Measurements from ENCODE around the gene CDC42EP3.
A peak's percentile ranks its signal among the peaks of the same experiment; 100 is the strongest.

Gene CDC42EP3

GRCh38 chr2:37627710-37628109, 43.7 kb downstream of the CDC42EP3 start:
- H3K4me1 Mint-ChIP-seq (ENCODE audit: low read depth) = peaks cover 86% of the 10 kb centered on the region
- peaks cover 11% of the 10 kb centered on the region for H3K36me3 Mint-ChIP-seq
- H3K27ac Mint-ChIP-seq = peak overlapping the region; percentile 22
- no peak overlapping the region for H3K4me3 Mint-ChIP-seq
- no peaks in the 10 kb centered on the region for H3K27me3 Mint-ChIP-seq
- no peaks in the 10 kb centered on the region for H3K9me3 Mint-ChIP-seq (ENCODE audit: low read depth)

- H3K36me3 Mint-ChIP-seq = peaks cover 6% of the 10 kb centered on the region
- H3K9me3 Mint-ChIP-seq (ENCODE audit: low read depth) = no peaks in the 10 kb centered on the region
- peak overlapping the region; percentile 74 for H3K4me3 Mint-ChIP-seq
- H3K27me3 Mint-ChIP-seq = no peaks in the 10 kb centered on the region
- H3K27ac Mint-ChIP-seq = peak overlapping the region; percentile 94
- H3K4me1 Mint-ChIP-seq (ENCODE audit: low read depth) = peaks cover 84% of the 10 kb centered on the region
These were observed 45.5 kb downstream of the CDC42EP3 start for GRCh38 chr2:37625796-37626571.

GRCh38 chr2:37625156-37625555, 46.3 kb downstream of the CDC42EP3 start:
- Mint-ChIP-seq H3K36me3 (peaks cover 10% of the 10 kb centered on the region), H3K27me3 (no peaks in the 10 kb centered on the region), H3K4me1 (ENCODE audit: low read depth) (peaks cover 80% of the 10 kb centered on the region), H3K9me3 (ENCODE audit: low read depth) (no peaks in the 10 kb centered on the region), H3K27ac (peak overlapping the region; percentile 94), H3K4me3 (peak overlapping the region; percentile 74)

- Mint-ChIP-seq H3K4me1 (ENCODE audit: low read depth) (peaks cover 77% of the 10 kb centered on the region), H3K9me3 (ENCODE audit: low read depth) (no peaks in the 10 kb centered on the region), H3K4me3 (peak overlapping the region; percentile 74), H3K36me3 (peaks cover 6% of the 10 kb centered on the region), H3K27me3 (no peaks in the 10 kb centered on the region), H3K27ac (peak overlapping the region; percentile 94)
These were observed 47.2 kb downstream of the CDC42EP3 start for GRCh38 chr2:37623971-37624900.

- Mint-ChIP-seq H3K27ac (peak overlapping the region; percentile 94), H3K27me3 (no peaks in the 10 kb centered on the region), H3K9me3 (ENCODE audit: low read depth) (no peaks in the 10 kb centered on the region), H3K4me3 (peak overlapping the region; percentile 74), H3K36me3 (peaks cover 6% of the 10 kb centered on the region), H3K4me1 (ENCODE audit: low read depth) (peaks cover 71% of the 10 kb centered on the region)
These were observed 48.0 kb downstream of the CDC42EP3 start for GRCh38 chr2:37623406-37623805.

- H3K9me3 Mint-ChIP-seq (ENCODE audit: low read depth) = no peaks in the 10 kb centered on the region
- H3K4me1 Mint-ChIP-seq (ENCODE audit: low read depth) = peaks cover 68% of the 10 kb centered on the region
- H3K36me3 Mint-ChIP-seq = peaks cover 6% of the 10 kb centered on the region
- no peak overlapping the region for H3K4me3 Mint-ChIP-seq
- peak overlapping the region; percentile 94 for H3K27ac Mint-ChIP-seq
- no peaks in the 10 kb centered on the region for H3K27me3 Mint-ChIP-seq
These were observed 48.9 kb downstream of the CDC42EP3 start for GRCh38 chr2:37622450-37623100.

- H3K9me3 Mint-ChIP-seq (ENCODE audit: low read depth) = no peaks in the 10 kb centered on the region
- H3K4me1 Mint-ChIP-seq (ENCODE audit: low read depth) = peaks cover 68% of the 10 kb centered on the region
- peaks cover 6% of the 10 kb centered on the region for H3K36me3 Mint-ChIP-seq
- no peak overlapping the region for H3K4me3 Mint-ChIP-seq
- no peaks in the 10 kb centered on the region for H3K27me3 Mint-ChIP-seq
- H3K27ac Mint-ChIP-seq = no peak overlapping the region
These were observed 50.2 kb downstream of the CDC42EP3 start for GRCh38 chr2:37621199-37621598.

- peaks cover 6% of the 10 kb centered on the region for H3K36me3 Mint-ChIP-seq
- H3K4me1 Mint-ChIP-seq (ENCODE audit: low read depth) = peaks cover 68% of the 10 kb centered on the region
- H3K9me3 Mint-ChIP-seq (ENCODE audit: low read depth) = no peaks in the 10 kb centered on the region
- no peak overlapping the region for H3K27ac Mint-ChIP-seq
- H3K27me3 Mint-ChIP-seq = no peaks in the 10 kb centered on the region
- no peak overlapping the region for H3K4me3 Mint-ChIP-seq
These were observed 51.5 kb downstream of the CDC42EP3 start for GRCh38 chr2:37619959-37620300.

GRCh38 chr2:37619230-37619958, 52.0 kb downstream of the CDC42EP3 start:
- Mint-ChIP-seq H3K4me1 (ENCODE audit: low read depth) (peaks cover 68% of the 10 kb centered on the region), H3K4me3 (no peak overlapping the region), H3K9me3 (ENCODE audit: low read depth) (no peaks in the 10 kb centered on the region), H3K36me3 (peaks cover 6% of the 10 kb centered on the region), H3K27ac (no peak overlapping the region), H3K27me3 (no peaks in the 10 kb centered on the region)

GRCh38 chr2:37618326-37618725, 53.1 kb downstream of the CDC42EP3 start:
- Mint-ChIP-seq H3K4me1 (ENCODE audit: low read depth) (peaks cover 64% of the 10 kb centered on the region), H3K27me3 (no peaks in the 10 kb centered on the region), H3K9me3 (ENCODE audit: low read depth) (no peaks in the 10 kb centered on the region), H3K4me3 (no peak overlapping the region), H3K36me3 (peaks cover 4% of the 10 kb centered on the region), H3K27ac (no peak overlapping the region)

- peak overlapping the region; percentile 68 for H3K27ac Mint-ChIP-seq
- H3K27me3 Mint-ChIP-seq = no peaks in the 10 kb centered on the region
- no peak overlapping the region for H3K4me3 Mint-ChIP-seq
- H3K4me1 Mint-ChIP-seq (ENCODE audit: low read depth) = peaks cover 58% of the 10 kb centered on the region
- no peaks in the 10 kb centered on the region for H3K9me3 Mint-ChIP-seq (ENCODE audit: low read depth)
- peaks cover 4% of the 10 kb centered on the region for H3K36me3 Mint-ChIP-seq
These were observed 54.1 kb downstream of the CDC42EP3 start for GRCh38 chr2:37617119-37617892.

- H3K9me3 Mint-ChIP-seq (ENCODE audit: low read depth) = no peaks in the 10 kb centered on the region
- H3K27ac Mint-ChIP-seq = peak overlapping the region; percentile 89
- H3K4me1 Mint-ChIP-seq (ENCODE audit: low read depth) = peaks cover 57% of the 10 kb centered on the region
- peaks cover 4% of the 10 kb centered on the region for H3K36me3 Mint-ChIP-seq
- H3K4me3 Mint-ChIP-seq = no peak overlapping the region
- H3K27me3 Mint-ChIP-seq = no peaks in the 10 kb centered on the region
These were observed 54.8 kb downstream of the CDC42EP3 start for GRCh38 chr2:37616677-37617005.

- Mint-ChIP-seq H3K27ac (peak overlapping the region; percentile 89), H3K36me3 (peaks cover 4% of the 10 kb centered on the region), H3K4me1 (ENCODE audit: low read depth) (peaks cover 52% of the 10 kb centered on the region), H3K27me3 (no peaks in the 10 kb centered on the region), H3K9me3 (ENCODE audit: low read depth) (no peaks in the 10 kb centered on the region), H3K4me3 (peak overlapping the region; percentile 45)
These were observed 55.4 kb downstream of the CDC42EP3 start for GRCh38 chr2:37615804-37616676.

All from activated naive CD8-positive, alpha-beta T cell (primary cell).